ENCODE measurements around the gene DNAI2.
"Not testable (repeated sequence)": the region's sequence is repeated elsewhere in the genome, so short reads cannot be mapped to it uniquely, and the experiment has no call there.

DNAI2 gene

GRCh38 chr17:74245145-74245831 lies 28.7 kb upstream of the DNAI2 start:
- no peak for DNase-seq

DNA sequence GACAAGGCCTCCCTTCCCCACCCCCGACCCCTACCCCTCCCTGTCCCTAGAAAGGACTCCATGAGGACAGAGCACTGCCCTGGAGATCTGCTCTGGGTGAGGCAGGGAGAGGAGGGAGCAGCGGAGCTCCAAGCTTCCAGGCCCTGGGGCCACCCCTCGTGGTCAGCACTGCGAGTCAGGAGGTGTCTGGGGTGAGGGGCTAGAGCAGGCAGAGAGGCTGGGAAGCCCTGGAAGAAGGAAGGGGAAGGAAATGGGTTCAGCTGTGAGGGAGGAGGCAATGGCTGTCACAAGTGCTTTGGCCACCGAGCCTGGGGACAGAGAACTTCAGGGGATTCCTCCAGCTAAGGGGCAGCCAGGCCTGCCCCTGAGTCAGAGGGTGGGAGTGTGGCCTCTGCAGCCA lies 28.2 kb upstream of the DNAI2 start:
- DNase-seq: no peak

- no peak for DNase-seq
These were observed 24.3 kb upstream of the DNAI2 start for GRCh38 chr17:74249590-74250270.

GRCh38 chr17:74250324-74250995 lies 23.6 kb upstream of the DNAI2 start:
- DNase-seq: no peak

DNA sequence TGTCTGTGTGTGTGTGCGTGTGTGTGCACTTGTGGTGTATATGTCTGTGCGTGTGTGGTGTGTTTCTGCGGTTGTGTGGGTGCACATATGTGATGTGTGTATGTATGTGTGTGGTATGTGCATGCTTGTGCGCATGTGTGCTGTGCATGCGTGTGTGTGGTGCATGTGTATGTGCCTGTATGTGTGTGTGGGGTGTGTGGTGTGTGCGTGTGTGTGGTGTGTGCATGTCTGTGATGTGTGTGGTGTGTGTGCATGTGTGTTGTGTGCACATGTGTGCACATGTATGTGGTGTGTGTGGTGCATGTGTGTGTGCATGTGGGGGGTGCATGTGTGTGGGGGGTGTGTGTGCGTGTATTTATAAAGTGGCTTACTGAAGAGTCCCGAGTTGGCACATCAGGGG lies 23.0 kb upstream of the DNAI2 start:
- DNase-seq: no peak

DNA sequence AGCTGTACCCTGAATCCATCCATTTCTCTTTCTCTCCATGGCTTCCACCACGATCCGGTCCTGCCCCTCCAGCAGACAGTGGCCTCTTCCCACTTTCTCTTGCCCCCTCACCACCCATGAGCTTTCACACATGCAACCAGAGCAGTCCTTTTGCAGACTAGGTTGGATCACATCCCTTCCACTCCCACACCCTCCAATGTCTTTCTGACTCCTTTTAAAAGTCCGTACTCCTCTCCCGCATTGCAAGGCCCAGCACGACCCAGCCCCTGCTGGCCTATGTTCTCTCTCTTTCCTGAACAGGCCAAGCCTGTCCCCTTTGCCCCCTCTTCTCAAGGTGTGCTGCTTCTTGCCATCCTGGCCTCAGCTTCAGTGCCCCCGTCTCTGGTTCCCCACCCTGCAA lies 22.5 kb upstream of the DNAI2 start:
- DNase-seq: no peak

GRCh38 chr17:74252211-74252610 lies 21.8 kb upstream of the DNAI2 start:
- DNase-seq: no peak

- no peak for DNase-seq
These were observed 21.0 kb upstream of the DNAI2 start for GRCh38 chr17:74253036-74253435.

GRCh38 chr17:74257311-74257710 lies 16.7 kb upstream of the DNAI2 start:
- no peak for DNase-seq

- no peak for DNase-seq
These were observed 14.1 kb upstream of the DNAI2 start for GRCh38 chr17:74259667-74260524.

DNA sequence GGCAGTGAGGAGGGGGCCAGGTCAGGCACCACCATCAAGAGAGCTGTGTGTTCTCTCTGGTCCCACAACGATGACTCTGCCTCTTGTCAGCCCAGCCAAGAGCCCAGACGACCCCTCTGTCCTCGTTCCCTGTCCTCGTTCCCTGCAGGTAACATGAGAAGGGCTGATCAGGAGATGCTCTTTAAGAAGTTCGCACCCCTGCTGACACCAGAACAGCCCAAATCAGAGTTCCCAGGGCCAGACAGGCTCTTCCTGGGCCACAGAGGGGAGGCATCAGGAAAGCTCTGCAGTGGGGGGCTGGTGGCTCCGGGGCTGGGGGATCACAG lies 13.5 kb upstream of the DNAI2 start:
- no peak for DNase-seq

DNA sequence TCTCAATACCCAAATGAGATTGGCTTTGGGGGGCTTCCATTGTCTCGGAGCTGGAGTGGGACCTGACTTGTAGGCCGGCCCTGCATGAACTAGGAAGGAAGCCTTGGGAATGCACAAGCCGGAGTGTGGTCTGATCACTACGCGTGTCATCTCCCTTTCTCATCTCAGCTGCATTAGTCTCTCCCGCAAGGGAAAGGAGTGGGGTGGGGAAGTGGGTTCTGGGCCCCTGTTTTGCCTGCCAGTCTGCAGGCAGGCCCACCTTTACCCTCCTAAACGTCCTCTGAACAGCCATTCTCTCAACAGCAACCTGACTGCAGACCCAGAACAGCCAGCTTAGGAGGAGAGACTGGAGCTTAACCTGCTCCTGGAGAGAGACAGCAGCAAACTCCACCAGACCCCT lies 11.4 kb upstream of the DNAI2 start:
- no peak for DNase-seq

DNA sequence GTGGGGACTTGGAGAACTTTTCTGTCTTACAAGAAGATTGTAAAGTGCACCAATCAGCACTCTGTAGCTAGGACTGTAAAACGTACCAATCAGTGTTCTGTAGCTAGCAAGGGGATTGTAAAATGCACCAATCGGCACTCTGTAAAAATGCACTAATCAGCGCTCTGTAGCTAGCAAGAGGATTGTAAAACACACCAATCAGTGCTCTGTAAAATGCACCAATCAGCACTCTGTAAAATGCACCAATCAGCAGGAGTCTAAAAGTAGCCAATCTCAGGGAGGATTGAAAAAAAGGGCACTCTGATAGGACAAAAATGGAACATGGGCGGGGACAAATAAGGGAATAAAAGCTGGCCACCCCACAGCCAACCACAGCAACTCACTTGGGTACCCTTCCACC lies 7.0 kb upstream of the DNAI2 start:
- not testable (repeated sequence) for DNase-seq

GRCh38 chr17:74267579-74267978 lies 6.5 kb upstream of the DNAI2 start:
- no peak for DNase-seq

GRCh38 chr17:74267987-74268499 lies 6.0 kb upstream of the DNAI2 start:
- no peak for DNase-seq

GRCh38 chr17:74268558-74268957 lies 5.5 kb upstream of the DNAI2 start:
- no peak for DNase-seq

- DNase-seq: no peak
These were observed 3.7 kb upstream of the DNAI2 start for GRCh38 chr17:74270333-74270732.

GRCh38 chr17:74271281-74271680 lies 2.8 kb upstream of the DNAI2 start:
- DNase-seq: no peak

DNA sequence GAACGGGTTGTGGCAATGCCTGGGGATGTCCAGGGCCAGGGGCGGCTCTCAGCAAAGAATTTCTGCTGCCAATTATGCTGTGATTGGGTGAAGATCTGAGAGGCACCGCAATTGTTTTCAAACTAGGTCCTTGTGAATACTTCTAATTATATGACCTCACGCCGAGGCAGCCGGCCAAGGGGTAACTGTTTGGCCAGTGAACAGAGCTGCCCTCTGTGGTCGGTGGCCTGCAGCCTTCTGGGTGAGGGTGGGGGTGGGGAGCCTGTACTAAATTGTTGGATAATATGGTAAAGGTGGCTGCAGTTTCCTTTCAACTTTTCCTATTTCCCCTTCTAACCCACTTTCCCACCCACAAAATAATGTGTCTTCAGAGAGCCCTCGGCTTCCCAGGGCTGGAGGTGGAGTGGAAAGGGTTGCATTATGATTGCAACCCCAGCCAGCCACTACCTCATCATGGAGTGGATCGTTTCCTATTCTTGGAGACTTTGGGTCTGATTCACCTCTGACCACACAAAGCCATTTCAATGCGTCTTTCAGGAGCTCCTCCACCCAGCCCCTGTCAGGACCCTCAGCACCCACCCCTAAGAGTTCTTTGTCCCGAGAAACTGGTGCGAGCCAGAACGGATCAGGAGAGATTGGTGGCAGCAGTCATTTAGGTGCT lies 2.0 kb upstream of the DNAI2 start:
- no peak for DNase-seq

- no peak for DNase-seq
These were observed 1.3 kb upstream of the DNAI2 start for GRCh38 chr17:74272731-74273201.

DNA sequence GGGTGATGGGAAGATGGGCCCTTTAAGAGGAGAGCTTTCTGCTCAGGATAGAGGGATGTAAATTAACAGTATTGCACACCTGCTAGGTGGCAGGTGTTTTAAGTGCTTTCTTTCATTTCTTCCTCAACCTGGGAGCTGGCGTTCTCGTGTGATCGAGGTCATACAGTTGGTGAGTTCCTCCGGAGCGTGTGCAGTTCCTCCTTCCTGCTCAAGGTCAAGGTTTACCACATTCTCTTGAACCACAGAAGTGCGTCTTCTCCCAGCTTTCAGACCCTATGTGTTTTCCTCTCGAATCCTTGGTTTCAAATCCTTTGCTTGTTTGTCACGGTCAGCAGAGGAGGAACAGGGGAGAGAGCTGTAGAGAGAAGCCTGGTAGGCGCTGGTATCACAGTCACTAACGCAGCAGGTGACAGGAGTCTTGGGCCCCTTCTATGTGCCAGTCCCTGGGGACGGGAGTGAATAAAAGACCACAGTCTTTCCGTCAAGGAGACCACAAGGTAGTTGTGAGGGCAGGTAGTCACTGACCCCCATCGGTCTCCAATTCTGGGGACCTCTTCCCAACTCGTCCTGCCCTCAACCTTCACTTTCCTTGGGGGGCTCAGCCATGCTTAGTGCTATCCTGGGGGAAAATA lies 791 bp downstream of the DNAI2 start:
- no peak for DNase-seq

DNA sequence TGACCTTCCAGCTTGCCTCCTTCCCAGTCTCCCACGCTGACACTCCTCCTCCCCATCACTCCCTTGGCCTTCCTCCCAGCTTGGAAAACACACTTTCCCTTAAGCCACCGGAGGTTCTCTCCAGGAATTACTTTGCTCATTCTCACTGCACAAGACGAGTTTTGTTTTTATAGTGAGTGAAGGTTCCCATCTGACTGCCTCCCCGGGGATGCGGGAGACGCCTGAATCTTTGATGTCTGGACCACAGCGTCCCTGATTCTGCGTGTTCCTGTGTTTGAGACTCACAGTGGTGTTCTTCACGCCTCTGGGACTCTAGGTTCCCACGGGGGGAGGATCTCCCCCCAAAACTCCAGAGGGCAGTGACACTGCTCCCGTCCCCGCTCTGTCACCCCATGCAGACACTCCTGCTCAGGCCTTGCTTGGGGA lies 2.0 kb downstream of the DNAI2 start:
- peak; percentile 27 for DNase-seq

Measured in fibroblast of skin of back (primary cell).